ENCODE results near the gene FMNL2.
"Not testable (repeated sequence)": the region's sequence is repeated elsewhere in the genome, so short reads cannot be mapped to it uniquely, and the experiment has no call there.

Gene FMNL2

GRCh38 chr2:152319822-152320570 lies 15.0 kb upstream of the FMNL2 start:
- Histone ChIP-seq H4K20me1 (ENCODE audit: insufficient read depth, low read length) (no peaks in the 10 kb centered on the region), H3K9me2 (replicated peaks; ENCODE audit: insufficient read depth, low read length) (no peaks in the 10 kb centered on the region), H3K27me3 (replicated peaks; ENCODE audit: insufficient read depth, low read length) (no peaks in the 10 kb centered on the region), H3K9me3 (replicated peaks; ENCODE audit: insufficient read depth, low read length) (no peaks in the 10 kb centered on the region), H3K36me3 (replicated peaks; ENCODE audit: insufficient read depth, low read length) (no peaks in the 10 kb centered on the region), H3K4me3 (ENCODE audit: low read length) (no peak overlapping the region), H2AFZ (ENCODE audit: low read length) (no peak overlapping the region), H3K9ac (ENCODE audit: low read length) (no peak overlapping the region), H3K27ac (ENCODE audit: low read length) (no peak overlapping the region), H3F3A (ENCODE audit: insufficient read depth, low read length) (no peaks in the 10 kb centered on the region), H3K79me2 (ENCODE audit: low read length) (no peaks in the 10 kb centered on the region), H3K4me2 (ENCODE audit: low read depth, low read length) (no peak overlapping the region), H3K4me1 (ENCODE audit: low read length) (no peaks in the 10 kb centered on the region)
- DNase-seq, result no peak
- TF ChIP-seq EZH2 (optimal IDR thresholded peaks at IDR 0.05; ENCODE audit: low read depth, low read length) (no peak), CTCF (IDR thresholded peaks at IDR 0.05; ENCODE audit: low read length) (no peak), EZH2phosphoT487 (IDR thresholded peaks at IDR 0.05; ENCODE audit: low read length) (no peak)

- H3K27me3 ChIP-seq (replicated peaks; ENCODE audit: insufficient read depth, low read length), result no peaks in the 10 kb centered on the region
- no peak overlapping the region for H2AFZ ChIP-seq (ENCODE audit: low read length)
- no peaks in the 10 kb centered on the region for H3F3A ChIP-seq (ENCODE audit: insufficient read depth, low read length)
- H3K9ac ChIP-seq (ENCODE audit: low read length), result no peak overlapping the region
- DNase-seq, result no peak
- H3K27ac ChIP-seq (ENCODE audit: low read length), result no peak overlapping the region
- no peaks in the 10 kb centered on the region for H3K9me3 ChIP-seq (replicated peaks; ENCODE audit: insufficient read depth, low read length)
- H3K79me2 ChIP-seq (ENCODE audit: low read length), result no peaks in the 10 kb centered on the region
- no peaks in the 10 kb centered on the region for H3K9me2 ChIP-seq (replicated peaks; ENCODE audit: insufficient read depth, low read length)
- no peak for TF ChIP-seq CTCF (IDR thresholded peaks at IDR 0.05; ENCODE audit: low read length)
- no peak for TF ChIP-seq EZH2 (optimal IDR thresholded peaks at IDR 0.05; ENCODE audit: low read depth, low read length)
- no peak for TF ChIP-seq EZH2phosphoT487 (IDR thresholded peaks at IDR 0.05; ENCODE audit: low read length)
- H3K4me2 ChIP-seq (ENCODE audit: low read depth, low read length), result no peak overlapping the region
- H3K4me1 ChIP-seq (ENCODE audit: low read length), result no peaks in the 10 kb centered on the region
- no peak overlapping the region for H3K4me3 ChIP-seq (ENCODE audit: low read length)
- H3K36me3 ChIP-seq (replicated peaks; ENCODE audit: insufficient read depth, low read length), result no peaks in the 10 kb centered on the region
- H4K20me1 ChIP-seq (ENCODE audit: insufficient read depth, low read length), result no peaks in the 10 kb centered on the region
Measured at GRCh38 chr2:152320814-152321213, 14.2 kb upstream of the FMNL2 start.

- TF ChIP-seq EZH2phosphoT487 (IDR thresholded peaks at IDR 0.05; ENCODE audit: low read length) (no peak), EZH2 (optimal IDR thresholded peaks at IDR 0.05; ENCODE audit: low read depth, low read length) (no peak), CTCF (IDR thresholded peaks at IDR 0.05; ENCODE audit: low read length) (no peak)
Measured at GRCh38 chr2:152322222-152322621, 12.8 kb upstream of the FMNL2 start.

GRCh38 chr2:152325126-152325525 lies 9.8 kb upstream of the FMNL2 start:
- not testable (repeated sequence) for H3K4me2 ChIP-seq (ENCODE audit: low read depth, low read length); DNase-seq

More at GRCh38 chr2:152322222-152322621, 12.8 kb upstream of the FMNL2 start:
- no peak overlapping the region for H3K4me3 ChIP-seq (ENCODE audit: low read length)
- no peaks in the 10 kb centered on the region for H3K79me2 ChIP-seq (ENCODE audit: low read length)
- no peak for DNase-seq
- no peaks in the 10 kb centered on the region for H3K36me3 ChIP-seq (replicated peaks; ENCODE audit: insufficient read depth, low read length)
- H3K27me3 ChIP-seq (replicated peaks; ENCODE audit: insufficient read depth, low read length), result no peaks in the 10 kb centered on the region
- H3K9me2 ChIP-seq (replicated peaks; ENCODE audit: insufficient read depth, low read length), result no peaks in the 10 kb centered on the region
- no peaks in the 10 kb centered on the region for H3K9me3 ChIP-seq (replicated peaks; ENCODE audit: insufficient read depth, low read length)
- no peak overlapping the region for H3K9ac ChIP-seq (ENCODE audit: low read length)
- no peaks in the 10 kb centered on the region for H3F3A ChIP-seq (ENCODE audit: insufficient read depth, low read length)
- H3K4me1 ChIP-seq (ENCODE audit: low read length), result no peaks in the 10 kb centered on the region
- no peak overlapping the region for H3K4me2 ChIP-seq (ENCODE audit: low read depth, low read length)
- H2AFZ ChIP-seq (ENCODE audit: low read length), result no peak overlapping the region
- no peaks in the 10 kb centered on the region for H4K20me1 ChIP-seq (ENCODE audit: insufficient read depth, low read length)
- H3K27ac ChIP-seq (ENCODE audit: low read length), result no peak overlapping the region

More at GRCh38 chr2:152325126-152325525, 9.8 kb upstream of the FMNL2 start:
- not testable (repeated sequence) for H3K9ac ChIP-seq (ENCODE audit: low read length); H4K20me1 ChIP-seq (ENCODE audit: insufficient read depth, low read length); H3K79me2 ChIP-seq (ENCODE audit: low read length); H3K4me3 ChIP-seq (ENCODE audit: low read length); H3F3A ChIP-seq (ENCODE audit: insufficient read depth, low read length); H3K27ac ChIP-seq (ENCODE audit: low read length); H3K9me2 ChIP-seq (replicated peaks; ENCODE audit: insufficient read depth, low read length); H3K9me3 ChIP-seq (replicated peaks; ENCODE audit: insufficient read depth, low read length); H3K4me1 ChIP-seq (ENCODE audit: low read length); H3K27me3 ChIP-seq (replicated peaks; ENCODE audit: insufficient read depth, low read length); H3K36me3 ChIP-seq (replicated peaks; ENCODE audit: insufficient read depth, low read length); H2AFZ ChIP-seq (ENCODE audit: low read length)

Data from MM.1S (cell line).